ENCODE data around the gene NOS3. TPM values are rescaled to one million over a fixed set of nuclear protein-coding genes. Genes with fewer than 3 reads are reported as not detected.
A peak's percentile ranks its signal among the peaks of the same experiment; 100 is the strongest.

Gene NOS3
- total and polyA plus RNA-seq, 3 experiments from 2014 or later, result 5.2 to 10.6 (median 9.9) TPM

GRCh38 chr7:150959739-150960734, 30.8 kb upstream of the NOS3 start:
- DNase-seq, result no peak
- Mint-ChIP-seq H3K27ac (no peak overlapping the region), H3K27me3 (peaks cover 28 to 42% of the 10 kb centered on the region in 2 donors), H3K4me1 (peaks cover 3 to 17% (median 7%) of the 10 kb centered on the region in 3 donors), H3K36me3 (peaks cover 0 to 3% (median 0%) of the 10 kb centered on the region in 3 donors), H3K4me3 (no peak overlapping the region), H3K9me3 (no peaks in the 10 kb centered on the region)
- no peaks in the 10 kb centered on the region for H3K9me3 ChIP-seq (ENCODE audit: low read length)
- peak overlapping the region; percentile 76 for H3K27ac ChIP-seq (ENCODE audit: low read depth, low read length)
- POLR2A ChIA-PET, result no interaction called here
- no peak overlapping the region for H3K4me3 ChIP-seq (ENCODE audit: low read length)
- CTCF ChIA-PET, result interaction anchor here (1.0 to 5.7 kb wide), 4 partner anchors 10 to 58 kb away, joined by 3 to 40 read pairs (median 14); partner anchors contain the start of gene NOS3
- H3K27me3 ChIP-seq (ENCODE audit: insufficient read depth, low read length, poor library complexity, severe bottlenecking), result peaks cover 7% of the 10 kb centered on the region
- H3K4me1 ChIP-seq (ENCODE audit: insufficient read depth, low read length), result peaks cover 9% of the 10 kb centered on the region
- no peaks in the 10 kb centered on the region for H3K36me3 ChIP-seq (ENCODE audit: insufficient read depth, low read length)

- Histone ChIP-seq H3K9me3 (ENCODE audit: low read length) (no peaks in the 10 kb centered on the region), H3K27ac (ENCODE audit: low read depth, low read length) (peak overlapping the region; percentile 76), H3K27me3 (ENCODE audit: insufficient read depth, low read length, poor library complexity, severe bottlenecking) (peaks cover 7% of the 10 kb centered on the region), H3K36me3 (ENCODE audit: insufficient read depth, low read length) (no peaks in the 10 kb centered on the region), H3K4me1 (ENCODE audit: insufficient read depth, low read length) (peaks cover 9% of the 10 kb centered on the region), H3K4me3 (ENCODE audit: low read length) (no peak overlapping the region)
- ChIA-PET POLR2A (no interaction called here), CTCF (interaction anchor here (1.2 to 5.7 kb wide), 12 partner anchors 15 to 154 kb away, joined by 4 to 40 read pairs (median 8); partner anchors contain the start of genes ABCB8 and NOS3)
- H3K36me3 Mint-ChIP-seq, result peaks cover 0 to 3% (median 0%) of the 10 kb centered on the region in 3 donors
- H3K27me3 Mint-ChIP-seq, result peaks cover 25 to 39% of the 10 kb centered on the region in 2 donors
- DNase-seq, result no peak
- no peaks in the 10 kb centered on the region for H3K9me3 Mint-ChIP-seq
- H3K4me3 Mint-ChIP-seq, result no peak overlapping the region
- peaks cover 3 to 17% (median 7%) of the 10 kb centered on the region in 3 donors for H3K4me1 Mint-ChIP-seq
- peak overlapping the region in 1 of 8 donors; percentile 68 for H3K27ac Mint-ChIP-seq
These were observed 29.1 kb upstream of the NOS3 start for GRCh38 chr7:150961510-150962289.

- Histone ChIP-seq H3K9me3 (ENCODE audit: low read length) (no peaks in the 10 kb centered on the region), H3K27me3 (ENCODE audit: insufficient read depth, low read length, poor library complexity, severe bottlenecking) (peaks cover 7% of the 10 kb centered on the region), H3K4me1 (ENCODE audit: insufficient read depth, low read length) (peaks cover 9% of the 10 kb centered on the region), H3K36me3 (ENCODE audit: insufficient read depth, low read length) (no peaks in the 10 kb centered on the region), H3K4me3 (ENCODE audit: low read length) (no peak overlapping the region), H3K27ac (ENCODE audit: low read depth, low read length) (peak overlapping the region; percentile 76)
- peaks cover 22 to 34% of the 10 kb centered on the region in 2 donors for H3K27me3 Mint-ChIP-seq
- ChIA-PET POLR2A (no interaction called here), CTCF (interaction anchor here (0.8 to 5.7 kb wide), 20 partner anchors 12 to 208 kb away, joined by 3 to 40 read pairs (median 8); partner anchors contain the start of genes ABCB8 and NOS3)
- no peaks in the 10 kb centered on the region for H3K9me3 Mint-ChIP-seq
- H3K36me3 Mint-ChIP-seq, result peaks cover 0 to 2% (median 0%) of the 10 kb centered on the region in 3 donors
- H3K4me1 Mint-ChIP-seq, result peaks cover 2 to 16% (median 7%) of the 10 kb centered on the region in 3 donors
- peak overlapping the region in 1 of 7 donors; percentile 79 for H3K4me3 Mint-ChIP-seq
- DNase-seq, result no peak
- H3K27ac Mint-ChIP-seq, result no peak overlapping the region
These were observed 28.6 kb upstream of the NOS3 start for GRCh38 chr7:150962290-150962552.

- Mint-ChIP-seq H3K4me3 (peak overlapping the region in 1 of 7 donors; percentile 79), H3K27ac (no peak overlapping the region)
These were observed 28.0 kb upstream of the NOS3 start for GRCh38 chr7:150962553-150963399.

DNA sequence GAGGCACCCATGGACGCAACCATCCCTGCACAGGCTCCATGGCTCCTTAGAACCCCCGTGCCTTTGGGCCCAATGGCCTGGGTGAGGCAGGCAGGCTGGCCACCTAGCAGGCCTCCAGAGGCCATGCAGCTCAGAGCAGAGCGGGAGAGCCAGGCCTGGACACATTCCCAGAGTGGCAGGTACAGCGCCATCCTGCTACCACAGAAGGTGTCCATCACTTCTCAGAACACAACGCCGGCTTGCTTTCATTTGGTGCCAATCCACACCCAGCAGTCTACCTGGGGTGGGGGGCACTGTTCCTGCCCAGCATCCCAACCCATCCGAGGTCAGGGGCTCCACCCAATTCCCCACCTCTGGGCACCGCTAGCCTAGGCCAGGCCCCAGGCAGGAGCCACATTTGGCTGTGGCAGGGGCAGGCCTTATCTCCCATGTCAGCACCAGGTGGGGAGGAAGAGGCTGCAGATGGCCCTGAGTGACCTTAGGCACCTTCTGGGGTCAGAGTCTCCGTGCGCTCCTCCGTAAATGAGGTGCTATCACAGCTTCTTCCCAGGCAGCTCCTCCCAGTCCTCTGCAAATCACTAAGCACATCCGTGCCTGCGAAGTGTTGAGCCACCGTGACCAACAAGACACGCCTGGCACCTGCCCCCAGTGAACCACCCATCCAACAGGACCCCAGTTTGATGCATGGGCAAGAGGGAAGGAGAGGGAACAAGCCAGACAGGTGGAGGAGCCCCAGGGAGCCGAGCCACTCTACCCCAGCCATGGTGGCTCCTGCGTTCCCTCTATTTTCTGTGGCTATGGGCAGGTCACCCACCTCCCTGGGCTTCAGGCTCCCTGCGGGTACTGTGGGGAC, 26.9 kb upstream of the NOS3 start:
- no peaks in the 10 kb centered on the region for H3K9me3 Mint-ChIP-seq
- peaks cover 0 to 7% (median 4%) of the 10 kb centered on the region in 3 donors for H3K4me1 Mint-ChIP-seq
- H3K36me3 Mint-ChIP-seq, result peaks cover 0 to 1% (median 0%) of the 10 kb centered on the region in 3 donors
- peaks cover 3% of the 10 kb centered on the region for H3K27me3 ChIP-seq (ENCODE audit: insufficient read depth, low read length, poor library complexity, severe bottlenecking)
- DNase-seq, result no peak
- no peak overlapping the region for H3K4me3 ChIP-seq (ENCODE audit: low read length)
- H3K27ac Mint-ChIP-seq, result peak overlapping the region in 1 of 8 donors; percentile 78
- peaks cover 15 to 22% of the 10 kb centered on the region in 2 donors for H3K27me3 Mint-ChIP-seq
- ChIA-PET POLR2A (no interaction called here), CTCF (interaction anchor here (1.2 to 5.7 kb wide), 17 partner anchors 11 to 146 kb away, joined by 3 to 40 read pairs (median 8); partner anchors contain the start of genes NOS3 and TMUB1)
- no peaks in the 10 kb centered on the region for H3K9me3 ChIP-seq (ENCODE audit: low read length)
- no peaks in the 10 kb centered on the region for H3K36me3 ChIP-seq (ENCODE audit: insufficient read depth, low read length)
- no peak overlapping the region for H3K27ac ChIP-seq (ENCODE audit: low read depth, low read length)
- H3K4me1 ChIP-seq (ENCODE audit: insufficient read depth, low read length), result peaks cover 9% of the 10 kb centered on the region
- H3K4me3 Mint-ChIP-seq, result no peak overlapping the region

More at GRCh38 chr7:150962553-150963399, 28.0 kb upstream of the NOS3 start:
- no peaks in the 10 kb centered on the region for H3K9me3 Mint-ChIP-seq
- no peaks in the 10 kb centered on the region for H3K36me3 ChIP-seq (ENCODE audit: insufficient read depth, low read length)
- no peaks in the 10 kb centered on the region for H3K9me3 ChIP-seq (ENCODE audit: low read length)
- peaks cover 2 to 10% (median 4%) of the 10 kb centered on the region in 3 donors for H3K4me1 Mint-ChIP-seq
- peak overlapping the region; percentile 76 for H3K27ac ChIP-seq (ENCODE audit: low read depth, low read length)
- no peak overlapping the region for H3K4me3 ChIP-seq (ENCODE audit: low read length)
- H3K36me3 Mint-ChIP-seq, result no peaks in the 10 kb centered on the region
- CTCF ChIA-PET, result interaction anchor here (0.6 to 5.7 kb wide), 30 partner anchors 12 to 207 kb away, joined by 3 to 40 read pairs (median 4); partner anchors contain the start of genes ABCB8, NOS3 and TMUB1
- H3K27me3 ChIP-seq (ENCODE audit: insufficient read depth, low read length, poor library complexity, severe bottlenecking), result peaks cover 7% of the 10 kb centered on the region
- peak; percentile 35 to 69 (median 50) for DNase-seq
- peaks cover 9% of the 10 kb centered on the region for H3K4me1 ChIP-seq (ENCODE audit: insufficient read depth, low read length)
- POLR2A ChIA-PET, result interaction anchor here (0.5 kb wide), 1 partner anchor 1191 kb away, joined by 5 read pairs; no protein-coding TSS in a partner anchor
- peaks cover 19 to 28% of the 10 kb centered on the region in 2 donors for H3K27me3 Mint-ChIP-seq

- no peaks in the 10 kb centered on the region for H3K9me3 Mint-ChIP-seq
- peaks cover 0 to 6% (median 4%) of the 10 kb centered on the region in 3 donors for H3K4me1 Mint-ChIP-seq
- H3K4me3 ChIP-seq (ENCODE audit: low read length), result no peak overlapping the region
- ChIA-PET POLR2A (no interaction called here), CTCF (interaction anchor here (1.2 to 5.7 kb wide), 4 partner anchors 10 to 54 kb away, joined by 4 to 40 read pairs (median 12); no protein-coding TSS in a partner anchor)
- no peaks in the 10 kb centered on the region for H3K27me3 ChIP-seq (ENCODE audit: insufficient read depth, low read length, poor library complexity, severe bottlenecking)
- DNase-seq, result no peak
- H3K36me3 Mint-ChIP-seq, result peaks cover 0 to 1% (median 0%) of the 10 kb centered on the region in 3 donors
- H3K27me3 Mint-ChIP-seq, result peaks cover 13 to 17% of the 10 kb centered on the region in 2 donors
- no peaks in the 10 kb centered on the region for H3K36me3 ChIP-seq (ENCODE audit: insufficient read depth, low read length)
- no peaks in the 10 kb centered on the region for H3K9me3 ChIP-seq (ENCODE audit: low read length)
- no peak overlapping the region for H3K27ac ChIP-seq (ENCODE audit: low read depth, low read length)
- no peak overlapping the region for H3K27ac Mint-ChIP-seq
- H3K4me3 Mint-ChIP-seq, result no peak overlapping the region
- H3K4me1 ChIP-seq (ENCODE audit: insufficient read depth, low read length), result peaks cover 9% of the 10 kb centered on the region
These were observed 26.2 kb upstream of the NOS3 start for GRCh38 chr7:150964593-150965111.

All from CD8-positive, alpha-beta memory T cell (primary cell).